Nephron progenitor cell (in vitro differentiated cells): Measurements from ENCODE around the gene GSDMA.

Experiments
- DNase-seq: peaks from one replicate; pipeline ENCODE4 v3.0.0; 2021
- H3K27ac Mint-ChIP-seq: 2 replicates; pipeline ENCODE4 v1.8.0; 2021; ENCODE audit warnings: mild to moderate bottlenecking, moderate library complexity, mixed read lengths
- H3K27me3 Mint-ChIP-seq: 2 replicates; pipeline ENCODE4 v1.8.0; 2021; ENCODE audit warnings: mild to moderate bottlenecking, low read depth, mixed read lengths; ENCODE audit not compliant: poor library complexity
- H3K36me3 Mint-ChIP-seq: 2 replicates; pipeline ENCODE4 v1.8.0; 2021; ENCODE audit warnings: low read depth, mixed read lengths
- H3K4me1 Mint-ChIP-seq: 2 replicates; pipeline ENCODE4 v1.8.0; 2021; ENCODE audit warnings: mixed read lengths
- H3K4me3 Mint-ChIP-seq: 2 replicates; pipeline ENCODE4 v1.8.0; 2021; ENCODE audit warnings: mild to moderate bottlenecking, moderate library complexity, mixed read lengths
- H3K9me3 Mint-ChIP-seq: 2 replicates; pipeline ENCODE4 v1.8.0; 2021; ENCODE audit warnings: mild to moderate bottlenecking, moderate library complexity, mixed read lengths
- CTCF ChIP-seq: fragments of 200-600 bp; sonication (generic); IDR thresholded peaks from 2 replicates; pipeline ENCODE4 v1.5.0; 2021; ENCODE audit warnings: antibody characterized with exemption

Gene GSDMA

GRCh38 chr17:39920218-39921210 is 42.3 kb upstream of the GSDMA start:
- H3K36me3 Mint-ChIP-seq: peaks cover 42% of the 10 kb centered on the region
- no peak for TF ChIP-seq CTCF
- peak; percentile 22 for DNase-seq
- H3K4me3 Mint-ChIP-seq: no peak overlapping the region
- H3K9me3 Mint-ChIP-seq: no peaks in the 10 kb centered on the region
- peaks cover 58% of the 10 kb centered on the region for H3K4me1 Mint-ChIP-seq
- peaks cover 8% of the 10 kb centered on the region for H3K27me3 Mint-ChIP-seq
- H3K27ac Mint-ChIP-seq: peak overlapping the region; percentile 79

- H3K27ac Mint-ChIP-seq: peak overlapping the region; percentile 79
- DNase-seq: no peak
Observed at GRCh38 chr17:39921323-39921722, 41.5 kb upstream of the GSDMA start.

GRCh38 chr17:39922006-39922405 is 40.8 kb upstream of the GSDMA start:
- no peaks in the 10 kb centered on the region for H3K9me3 Mint-ChIP-seq
- no peak for DNase-seq
- H3K4me1 Mint-ChIP-seq: peaks cover 57% of the 10 kb centered on the region
- peaks cover 30% of the 10 kb centered on the region for H3K36me3 Mint-ChIP-seq
- H3K4me3 Mint-ChIP-seq: no peak overlapping the region
- no peak for TF ChIP-seq CTCF
- H3K27me3 Mint-ChIP-seq: peaks cover 8% of the 10 kb centered on the region
- H3K27ac Mint-ChIP-seq: no peak overlapping the region

More at GRCh38 chr17:39921323-39921722, 41.5 kb upstream of the GSDMA start:
- Mint-ChIP-seq H3K36me3 (peaks cover 36% of the 10 kb centered on the region), H3K4me3 (no peak overlapping the region), H3K4me1 (peaks cover 61% of the 10 kb centered on the region), H3K27me3 (peaks cover 10% of the 10 kb centered on the region), H3K9me3 (no peaks in the 10 kb centered on the region)
- no peak for TF ChIP-seq CTCF

- Mint-ChIP-seq H3K27ac (peak overlapping the region; percentile 68), H3K4me1 (peaks cover 58% of the 10 kb centered on the region), H3K27me3 (peaks cover 10% of the 10 kb centered on the region), H3K4me3 (no peak overlapping the region), H3K36me3 (peaks cover 22% of the 10 kb centered on the region), H3K9me3 (no peaks in the 10 kb centered on the region)
- TF ChIP-seq CTCF: no peak
- no peak for DNase-seq
Observed at GRCh38 chr17:39923230-39923629, 39.6 kb upstream of the GSDMA start.

GRCh38 chr17:39923836-39924690 is 38.7 kb upstream of the GSDMA start:
- H3K4me3 Mint-ChIP-seq: peak overlapping the region; percentile 70
- peak; percentile 39 for DNase-seq
- H3K9me3 Mint-ChIP-seq: no peaks in the 10 kb centered on the region
- peaks cover 62% of the 10 kb centered on the region for H3K4me1 Mint-ChIP-seq
- no peak for TF ChIP-seq CTCF
- H3K36me3 Mint-ChIP-seq: peaks cover 20% of the 10 kb centered on the region
- H3K27me3 Mint-ChIP-seq: peaks cover 10% of the 10 kb centered on the region
- H3K27ac Mint-ChIP-seq: peak overlapping the region; percentile 92
